ENCODE results near the gene TMEM38B.

The TMEM38B gene

GRCh38 chr9:105706156-105706555, 11.8 kb downstream of the TMEM38B start:
- no peaks in the 10 kb centered on the region; the same call in 1 of the 2 replicates for H3K36me3 ChIP-seq (ENCODE audit: insufficient read depth, low read length)
- TF ChIP-seq FOXP2 (optimal IDR thresholded peaks at IDR 0.05; ENCODE audit: control extremely low read depth, extremely low read length, insufficient read depth), result no peak
- TF ChIP-seq POLR2AphosphoS5 (IDR thresholded peaks at IDR 0.05; ENCODE audit: borderline replicate concordance, low read depth, low read length), result no peak
- no peaks in the 10 kb centered on the region for H3K9me3 ChIP-seq (ENCODE audit: low read depth, low read length)
- no peak overlapping the region for H3K27ac ChIP-seq
- H3K4me3 ChIP-seq, result no peak overlapping the region
- no peak for DNase-seq (ENCODE audit: low read depth, low spot score)
- H3K9ac ChIP-seq (ENCODE audit: insufficient read length), result no peak overlapping the region

GRCh38 chr9:105708405-105708804, 14.1 kb downstream of the TMEM38B start:
- H3K9ac ChIP-seq (ENCODE audit: insufficient read length), result no peak overlapping the region
- DNase-seq (ENCODE audit: low read depth, low spot score), result no peak
- TF ChIP-seq FOXP2 (optimal IDR thresholded peaks at IDR 0.05; ENCODE audit: control extremely low read depth, extremely low read length, insufficient read depth) (no peak), POLR2AphosphoS5 (IDR thresholded peaks at IDR 0.05; ENCODE audit: borderline replicate concordance, low read depth, low read length) (no peak), EZH2 (IDR thresholded peaks at IDR 0.05) (no peak)
- no peaks in the 10 kb centered on the region for H3K9me3 ChIP-seq (ENCODE audit: low read depth, low read length)
- no peaks in the 10 kb centered on the region; the same call in 1 of the 2 replicates for H3K36me3 ChIP-seq (ENCODE audit: insufficient read depth, low read length)
- no peak overlapping the region for H3K4me3 ChIP-seq
- H3K27ac ChIP-seq, result no peak overlapping the region

- Histone ChIP-seq H3K9ac (ENCODE audit: insufficient read length) (no peak overlapping the region), H3K36me3 (ENCODE audit: insufficient read depth, low read length) (no peaks in the 10 kb centered on the region; the same call in 1 of the 2 replicates), H3K4me3 (no peak overlapping the region), H3K9me3 (ENCODE audit: low read depth, low read length) (no peaks in the 10 kb centered on the region), H3K27ac (no peak overlapping the region)
- TF ChIP-seq EZH2 (IDR thresholded peaks at IDR 0.05) (no peak), POLR2AphosphoS5 (IDR thresholded peaks at IDR 0.05; ENCODE audit: borderline replicate concordance, low read depth, low read length) (no peak), FOXP2 (optimal IDR thresholded peaks at IDR 0.05; ENCODE audit: control extremely low read depth, extremely low read length, insufficient read depth) (no peak)
- DNase-seq (ENCODE audit: low read depth, low spot score), result no peak
Observed at GRCh38 chr9:105710638-105711037, 16.3 kb downstream of the TMEM38B start.

GRCh38 chr9:105711867-105712266, 17.5 kb downstream of the TMEM38B start:
- no peak for DNase-seq (ENCODE audit: low read depth, low spot score)
- Histone ChIP-seq H3K4me3 (no peak overlapping the region), H3K36me3 (ENCODE audit: insufficient read depth, low read length) (no peaks in the 10 kb centered on the region), H3K27ac (no peak overlapping the region), H3K9ac (ENCODE audit: insufficient read length) (no peak overlapping the region), H3K9me3 (ENCODE audit: low read depth, low read length) (no peaks in the 10 kb centered on the region)
- TF ChIP-seq EZH2 (IDR thresholded peaks at IDR 0.05), result no peak
- TF ChIP-seq POLR2AphosphoS5 (IDR thresholded peaks at IDR 0.05; ENCODE audit: borderline replicate concordance, low read depth, low read length), result no peak
- TF ChIP-seq FOXP2 (optimal IDR thresholded peaks at IDR 0.05; ENCODE audit: control extremely low read depth, extremely low read length, insufficient read depth), result no peak

DNA sequence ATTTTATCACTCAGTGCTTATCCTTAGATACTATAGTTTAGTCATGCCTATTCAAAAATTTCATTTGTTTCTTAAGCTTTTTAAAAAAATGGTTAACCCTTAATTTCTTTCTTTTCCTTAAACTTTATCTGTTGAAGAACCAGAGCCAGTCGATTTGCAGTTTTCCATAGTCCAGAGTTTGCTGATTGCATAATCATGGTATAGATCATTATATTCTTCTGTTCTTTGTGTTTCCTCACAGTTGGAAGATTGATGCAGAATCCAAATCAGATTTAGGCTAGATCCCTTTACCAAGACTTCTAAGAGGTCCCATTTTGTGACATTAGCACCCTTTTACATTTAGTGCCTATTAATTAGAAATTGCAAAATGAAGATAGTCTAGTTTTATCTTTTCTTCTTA, 18.0 kb downstream of the TMEM38B start:
- H3K27ac ChIP-seq, result no peak overlapping the region
- no peak overlapping the region for H3K4me3 ChIP-seq
- H3K9ac ChIP-seq (ENCODE audit: insufficient read length), result no peak overlapping the region
- TF ChIP-seq EZH2 (IDR thresholded peaks at IDR 0.05) (no peak), FOXP2 (optimal IDR thresholded peaks at IDR 0.05; ENCODE audit: control extremely low read depth, extremely low read length, insufficient read depth) (no peak), POLR2AphosphoS5 (IDR thresholded peaks at IDR 0.05; ENCODE audit: borderline replicate concordance, low read depth, low read length) (no peak)
- H3K36me3 ChIP-seq (ENCODE audit: insufficient read depth, low read length), result no peaks in the 10 kb centered on the region
- no peak for DNase-seq (ENCODE audit: low read depth, low spot score)
- H3K9me3 ChIP-seq (ENCODE audit: low read depth, low read length), result no peaks in the 10 kb centered on the region

GRCh38 chr9:105712773-105713172, 18.4 kb downstream of the TMEM38B start:
- Histone ChIP-seq H3K27ac (no peak overlapping the region), H3K9ac (ENCODE audit: insufficient read length) (no peak overlapping the region), H3K9me3 (ENCODE audit: low read depth, low read length) (no peaks in the 10 kb centered on the region), H3K4me3 (no peak overlapping the region), H3K36me3 (ENCODE audit: insufficient read depth, low read length) (no peaks in the 10 kb centered on the region)
- no peak for DNase-seq (ENCODE audit: low read depth, low spot score)
- no peak for TF ChIP-seq FOXP2 (optimal IDR thresholded peaks at IDR 0.05; ENCODE audit: control extremely low read depth, extremely low read length, insufficient read depth)

- TF ChIP-seq FOXP2 (optimal IDR thresholded peaks at IDR 0.05; ENCODE audit: control extremely low read depth, extremely low read length, insufficient read depth) (no peak), POLR2AphosphoS5 (IDR thresholded peaks at IDR 0.05; ENCODE audit: borderline replicate concordance, low read depth, low read length) (no peak), EZH2 (IDR thresholded peaks at IDR 0.05) (no peak)
- Histone ChIP-seq H3K27ac (no peak overlapping the region), H3K36me3 (ENCODE audit: insufficient read depth, low read length) (no peaks in the 10 kb centered on the region)
Observed at GRCh38 chr9:105713260-105714019, 19.1 kb downstream of the TMEM38B start.

GRCh38 chr9:105714020-105714331, 19.6 kb downstream of the TMEM38B start:
- no peak overlapping the region for H3K9ac ChIP-seq (ENCODE audit: insufficient read length)
- H3K27ac ChIP-seq, result no peak overlapping the region
- DNase-seq (ENCODE audit: low read depth, low spot score), result no peak
- no peaks in the 10 kb centered on the region for H3K36me3 ChIP-seq (ENCODE audit: insufficient read depth, low read length)
- H3K4me3 ChIP-seq, result no peak overlapping the region
- TF ChIP-seq FOXP2 (optimal IDR thresholded peaks at IDR 0.05; ENCODE audit: control extremely low read depth, extremely low read length, insufficient read depth) (no peak), POLR2AphosphoS5 (IDR thresholded peaks at IDR 0.05; ENCODE audit: borderline replicate concordance, low read depth, low read length) (no peak), EZH2 (IDR thresholded peaks at IDR 0.05) (no peak)
- H3K9me3 ChIP-seq (ENCODE audit: low read depth, low read length), result no peaks in the 10 kb centered on the region

More at GRCh38 chr9:105713260-105714019, 19.1 kb downstream of the TMEM38B start:
- no peak overlapping the region for H3K9ac ChIP-seq (ENCODE audit: insufficient read length)
- no peaks in the 10 kb centered on the region for H3K9me3 ChIP-seq (ENCODE audit: low read depth, low read length)
- no peak for DNase-seq (ENCODE audit: low read depth, low spot score)
- no peak overlapping the region for H3K4me3 ChIP-seq

GRCh38 chr9:105716146-105716545, 21.8 kb downstream of the TMEM38B start:
- H3K27ac ChIP-seq, result no peak overlapping the region
- H3K9ac ChIP-seq (ENCODE audit: insufficient read length), result no peak overlapping the region
- no peaks in the 10 kb centered on the region for H3K36me3 ChIP-seq (ENCODE audit: insufficient read depth, low read length)
- DNase-seq (ENCODE audit: low read depth, low spot score), result no peak
- H3K4me3 ChIP-seq, result no peak overlapping the region
- TF ChIP-seq FOXP2 (optimal IDR thresholded peaks at IDR 0.05; ENCODE audit: control extremely low read depth, extremely low read length, insufficient read depth) (no peak), POLR2AphosphoS5 (IDR thresholded peaks at IDR 0.05; ENCODE audit: borderline replicate concordance, low read depth, low read length) (no peak), EZH2 (IDR thresholded peaks at IDR 0.05) (no peak)
- H3K9me3 ChIP-seq (ENCODE audit: low read depth, low read length), result no peaks in the 10 kb centered on the region
